ENCODE results near the gene CADPS. TPM values are rescaled to one million over a fixed set of nuclear protein-coding genes. Genes with fewer than 3 reads are reported as not detected.

CADPS gene
- total RNA-seq, 1 donor = under 0.01 TPM

- Histone ChIP-seq H3K27me3 (ENCODE audit: insufficient read depth, low read length) (no peaks in the 10 kb centered on the region), H3K4me3 (ENCODE audit: low read length) (no peak overlapping the region), H3K4me1 (ENCODE audit: insufficient read depth, low read length) (no peaks in the 10 kb centered on the region), H3K9me3 (ENCODE audit: low read depth, low read length) (no peaks in the 10 kb centered on the region)
These were observed 316.6 kb downstream of the CADPS start for GRCh38 chr3:62558549-62559112.

GRCh38 chr3:62557983-62558382, 317.2 kb downstream of the CADPS start:
- Histone ChIP-seq H3K4me1 (ENCODE audit: insufficient read depth, low read length) (no peaks in the 10 kb centered on the region), H3K27me3 (ENCODE audit: insufficient read depth, low read length) (no peaks in the 10 kb centered on the region), H3K4me3 (ENCODE audit: low read length) (no peak overlapping the region), H3K9me3 (ENCODE audit: low read depth, low read length) (no peaks in the 10 kb centered on the region)

GRCh38 chr3:62557450-62557849, 317.8 kb downstream of the CADPS start:
- no peak overlapping the region for H3K4me3 ChIP-seq (ENCODE audit: low read length)
- no peaks in the 10 kb centered on the region for H3K4me1 ChIP-seq (ENCODE audit: insufficient read depth, low read length)
- no peaks in the 10 kb centered on the region for H3K9me3 ChIP-seq (ENCODE audit: low read depth, low read length)
- H3K27me3 ChIP-seq (ENCODE audit: insufficient read depth, low read length) = no peaks in the 10 kb centered on the region

GRCh38 chr3:62556121-62556815, 318.9 kb downstream of the CADPS start:
- Histone ChIP-seq H3K27me3 (ENCODE audit: insufficient read depth, low read length) (no peaks in the 10 kb centered on the region), H3K9me3 (ENCODE audit: low read depth, low read length) (no peaks in the 10 kb centered on the region), H3K4me1 (ENCODE audit: insufficient read depth, low read length) (no peaks in the 10 kb centered on the region), H3K4me3 (ENCODE audit: low read length) (no peak overlapping the region)

- no peaks in the 10 kb centered on the region for H3K27me3 ChIP-seq (ENCODE audit: insufficient read depth, low read length)
These were observed 320.9 kb downstream of the CADPS start for GRCh38 chr3:62554264-62554799.

GRCh38 chr3:62553811-62554210, 321.4 kb downstream of the CADPS start:
- no peaks in the 10 kb centered on the region for H3K9me3 ChIP-seq (ENCODE audit: low read depth, low read length)
- H3K27me3 ChIP-seq (ENCODE audit: insufficient read depth, low read length) = no peaks in the 10 kb centered on the region
- no peak overlapping the region for H3K4me3 ChIP-seq (ENCODE audit: low read length)
- H3K4me1 ChIP-seq (ENCODE audit: insufficient read depth, low read length) = no peaks in the 10 kb centered on the region

More at GRCh38 chr3:62554264-62554799, 320.9 kb downstream of the CADPS start:
- no peaks in the 10 kb centered on the region for H3K9me3 ChIP-seq (ENCODE audit: low read depth, low read length)
- no peak overlapping the region for H3K4me3 ChIP-seq (ENCODE audit: low read length)
- H3K4me1 ChIP-seq (ENCODE audit: insufficient read depth, low read length) = no peaks in the 10 kb centered on the region

- Histone ChIP-seq H3K9me3 (ENCODE audit: low read depth, low read length) (no peaks in the 10 kb centered on the region), H3K4me1 (ENCODE audit: insufficient read depth, low read length) (no peaks in the 10 kb centered on the region), H3K27me3 (ENCODE audit: insufficient read depth, low read length) (no peaks in the 10 kb centered on the region), H3K4me3 (ENCODE audit: low read length) (no peak overlapping the region)
These were observed 323.7 kb downstream of the CADPS start for GRCh38 chr3:62551556-62551955.

- Histone ChIP-seq H3K4me3 (ENCODE audit: low read length) (no peak overlapping the region), H3K4me1 (ENCODE audit: insufficient read depth, low read length) (no peaks in the 10 kb centered on the region), H3K9me3 (ENCODE audit: low read depth, low read length) (no peaks in the 10 kb centered on the region), H3K27me3 (ENCODE audit: insufficient read depth, low read length) (no peaks in the 10 kb centered on the region)
These were observed 324.8 kb downstream of the CADPS start for GRCh38 chr3:62550439-62550838.

- H3K4me3 ChIP-seq (ENCODE audit: low read length) = no peak overlapping the region
These were observed 326.5 kb downstream of the CADPS start for GRCh38 chr3:62548528-62549205.

GRCh38 chr3:62546266-62546665, 328.9 kb downstream of the CADPS start:
- Histone ChIP-seq H3K27me3 (ENCODE audit: insufficient read depth, low read length) (no peaks in the 10 kb centered on the region), H3K4me3 (ENCODE audit: low read length) (no peak overlapping the region)

More at GRCh38 chr3:62548528-62549205, 326.5 kb downstream of the CADPS start:
- Histone ChIP-seq H3K9me3 (ENCODE audit: low read depth, low read length) (no peaks in the 10 kb centered on the region), H3K4me1 (ENCODE audit: insufficient read depth, low read length) (no peaks in the 10 kb centered on the region), H3K27me3 (ENCODE audit: insufficient read depth, low read length) (no peaks in the 10 kb centered on the region)

GRCh38 chr3:62542185-62542584, 333.0 kb downstream of the CADPS start:
- Histone ChIP-seq H3K27me3 (ENCODE audit: insufficient read depth, low read length) (no peaks in the 10 kb centered on the region), H3K4me1 (ENCODE audit: insufficient read depth, low read length) (no peaks in the 10 kb centered on the region), H3K4me3 (ENCODE audit: low read length) (no peak overlapping the region), H3K9me3 (ENCODE audit: low read depth, low read length) (no peaks in the 10 kb centered on the region)

More at GRCh38 chr3:62546266-62546665, 328.9 kb downstream of the CADPS start:
- no peaks in the 10 kb centered on the region for H3K4me1 ChIP-seq (ENCODE audit: insufficient read depth, low read length)
- H3K9me3 ChIP-seq (ENCODE audit: low read depth, low read length) = no peaks in the 10 kb centered on the region

- H3K4me3 ChIP-seq (ENCODE audit: low read length) = no peak overlapping the region
- H3K4me1 ChIP-seq (ENCODE audit: insufficient read depth, low read length) = no peaks in the 10 kb centered on the region
These were observed 335.5 kb downstream of the CADPS start for GRCh38 chr3:62539762-62540161.

GRCh38 chr3:62538691-62539356, 336.4 kb downstream of the CADPS start:
- Histone ChIP-seq H3K4me3 (ENCODE audit: low read length) (no peak overlapping the region), H3K27me3 (ENCODE audit: insufficient read depth, low read length) (no peaks in the 10 kb centered on the region), H3K9me3 (ENCODE audit: low read depth, low read length) (no peaks in the 10 kb centered on the region), H3K4me1 (ENCODE audit: insufficient read depth, low read length) (no peaks in the 10 kb centered on the region)

More at GRCh38 chr3:62539762-62540161, 335.5 kb downstream of the CADPS start:
- H3K9me3 ChIP-seq (ENCODE audit: low read depth, low read length) = no peaks in the 10 kb centered on the region
- no peaks in the 10 kb centered on the region for H3K27me3 ChIP-seq (ENCODE audit: insufficient read depth, low read length)

GRCh38 chr3:62534326-62534725, 340.9 kb downstream of the CADPS start:
- Histone ChIP-seq H3K4me1 (ENCODE audit: insufficient read depth, low read length) (no peaks in the 10 kb centered on the region), H3K27me3 (ENCODE audit: insufficient read depth, low read length) (no peaks in the 10 kb centered on the region)

GRCh38 chr3:62532796-62533195, 342.4 kb downstream of the CADPS start:
- Histone ChIP-seq H3K4me3 (ENCODE audit: low read length) (no peak overlapping the region), H3K4me1 (ENCODE audit: insufficient read depth, low read length) (no peaks in the 10 kb centered on the region), H3K9me3 (ENCODE audit: low read depth, low read length) (no peaks in the 10 kb centered on the region), H3K27me3 (ENCODE audit: insufficient read depth, low read length) (no peaks in the 10 kb centered on the region)

More at GRCh38 chr3:62534326-62534725, 340.9 kb downstream of the CADPS start:
- Histone ChIP-seq H3K4me3 (ENCODE audit: low read length) (no peak overlapping the region), H3K9me3 (ENCODE audit: low read depth, low read length) (no peaks in the 10 kb centered on the region)

All from mononuclear cell (primary cell).